Limb (tissue), 2 donors: ENCODE measurements around the gene CMTR1.

Source experiments
- DNase-seq, 2 donors: peaks; one replicate each; pipeline ENCODE4 v3.0.0-alpha.2; 2016; ENCODE audit errors: extremely low spot score in 2 of 2

The CMTR1 gene

GRCh38 chr6:37511910-37512399, 78.9 kb downstream of the CMTR1 start:
- peak in 1 of 2 donors; percentile 27 for DNase-seq

- DNase-seq = no peak
These were observed 79.5 kb downstream of the CMTR1 start for GRCh38 chr6:37512400-37513011.

- no peak for DNase-seq
These were observed 80.1 kb downstream of the CMTR1 start for GRCh38 chr6:37513155-37513554.

GRCh38 chr6:37513576-37513975, 80.6 kb downstream of the CMTR1 start:
- DNase-seq = no peak

GRCh38 chr6:37514321-37514771, 81.3 kb downstream of the CMTR1 start:
- no peak for DNase-seq

- DNase-seq = no peak
These were observed 81.8 kb downstream of the CMTR1 start for GRCh38 chr6:37514837-37515236.

GRCh38 chr6:37515712-37516075, 82.7 kb downstream of the CMTR1 start:
- no peak for DNase-seq

DNA sequence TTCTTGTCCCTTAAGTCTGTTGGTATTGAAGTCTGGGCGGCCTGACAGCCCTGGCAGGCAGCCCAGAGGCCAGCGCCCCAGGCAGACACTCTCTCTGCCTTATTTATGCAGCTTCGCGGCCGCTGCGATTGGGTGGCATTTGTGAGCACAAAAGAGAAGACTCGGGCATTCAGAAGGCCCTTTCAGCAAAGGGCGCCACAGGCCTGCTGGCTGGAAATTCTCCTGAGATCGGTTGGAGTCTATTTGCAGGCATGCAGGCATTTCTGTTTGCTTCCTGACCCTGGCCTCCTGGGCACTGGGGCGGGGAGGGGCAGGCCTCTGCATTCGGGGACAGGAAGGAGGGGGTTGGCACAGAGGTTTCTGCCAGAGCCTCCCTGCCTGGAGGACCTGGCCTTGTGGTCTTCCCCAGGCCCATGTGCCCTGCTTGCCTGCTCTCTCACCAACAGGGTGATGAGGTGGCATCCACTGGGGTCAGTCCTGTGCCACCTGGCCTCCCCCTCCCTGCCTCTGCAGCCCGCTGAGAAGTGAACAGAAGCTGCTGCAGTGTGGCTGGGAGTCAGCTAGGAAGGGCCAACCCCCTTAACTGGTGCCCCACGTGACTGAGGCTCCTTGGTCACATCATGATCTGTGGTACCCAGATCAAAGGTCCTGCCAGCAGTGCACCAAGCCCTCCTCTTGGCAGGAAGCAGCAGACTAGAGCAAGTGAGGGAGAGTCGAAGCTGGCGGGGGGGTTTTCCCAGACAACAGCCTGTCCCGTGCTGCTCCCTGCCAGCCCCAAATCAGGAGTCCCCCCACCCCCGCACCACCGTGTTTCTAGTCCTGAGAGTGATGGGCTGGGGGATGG, 83.3 kb downstream of the CMTR1 start:
- peak in 1 of 2 donors; percentile 68 for DNase-seq

- DNase-seq = no peak
These were observed 83.9 kb downstream of the CMTR1 start for GRCh38 chr6:37516920-37517405.

DNA sequence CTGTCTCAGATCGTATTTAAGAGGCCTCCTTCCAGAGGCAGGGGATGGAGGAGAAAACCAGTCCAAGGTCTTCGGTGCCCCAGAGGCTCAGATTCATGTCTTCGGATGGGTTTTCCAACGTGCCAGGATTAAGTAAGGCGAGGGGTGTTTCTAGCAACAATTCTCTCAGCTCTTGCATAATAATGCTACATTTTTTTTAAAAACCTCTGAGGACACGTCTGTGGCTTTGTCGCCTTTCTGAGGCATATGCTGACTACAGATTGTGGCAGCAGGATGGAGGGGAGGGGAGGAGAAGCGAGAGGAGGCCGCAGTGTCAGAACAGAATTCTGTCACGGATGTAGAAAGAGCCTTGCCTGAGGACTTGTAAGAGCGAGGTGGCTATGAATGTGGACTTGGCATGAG, 84.4 kb downstream of the CMTR1 start:
- DNase-seq = no peak

DNA sequence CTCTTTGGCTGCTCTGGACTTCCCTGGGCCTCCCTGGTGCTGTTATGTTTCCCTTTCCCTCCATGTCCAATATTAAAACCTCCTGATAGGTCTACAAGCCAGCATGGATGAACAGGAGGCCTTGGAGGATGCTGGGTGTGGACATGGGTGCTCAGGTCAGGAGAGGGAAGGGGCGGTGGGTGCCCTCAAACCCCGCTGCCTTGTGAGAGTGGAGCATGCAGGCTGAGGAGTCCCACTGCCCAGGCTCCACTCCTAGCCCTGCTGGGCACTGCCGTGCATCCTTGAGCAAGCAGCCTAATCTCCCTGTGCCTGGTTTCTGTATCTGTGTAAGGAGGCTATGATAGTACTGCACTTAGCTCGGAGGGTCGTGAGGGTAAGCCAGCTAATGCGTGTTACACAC, 85.1 kb downstream of the CMTR1 start:
- no peak for DNase-seq

DNA sequence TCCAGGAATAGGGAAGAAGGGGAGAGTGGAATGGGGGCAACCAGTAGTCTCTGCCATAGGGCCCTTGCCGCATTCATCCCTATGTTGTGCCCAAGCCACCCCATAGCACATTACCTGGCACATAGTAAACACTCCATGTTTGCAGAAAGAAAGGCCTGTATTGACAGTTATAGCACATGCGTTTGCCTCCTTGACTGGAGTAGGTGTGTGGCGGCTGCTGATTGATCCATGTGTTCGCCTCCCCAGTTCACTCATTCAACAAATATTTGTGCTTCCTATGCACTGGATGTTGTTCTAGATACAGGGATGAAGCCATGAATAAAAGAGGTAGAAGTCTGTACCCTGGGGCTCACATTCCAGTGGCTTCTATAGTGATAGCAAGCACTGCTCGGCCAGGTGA, 86.4 kb downstream of the CMTR1 start:
- DNase-seq = no peak

- no peak for DNase-seq
These were observed 87.9 kb downstream of the CMTR1 start for GRCh38 chr6:37520926-37521325.

- no peak for DNase-seq
These were observed 88.7 kb downstream of the CMTR1 start for GRCh38 chr6:37521674-37522073.

- no peak for DNase-seq
These were observed 89.8 kb downstream of the CMTR1 start for GRCh38 chr6:37522836-37523235.

DNA sequence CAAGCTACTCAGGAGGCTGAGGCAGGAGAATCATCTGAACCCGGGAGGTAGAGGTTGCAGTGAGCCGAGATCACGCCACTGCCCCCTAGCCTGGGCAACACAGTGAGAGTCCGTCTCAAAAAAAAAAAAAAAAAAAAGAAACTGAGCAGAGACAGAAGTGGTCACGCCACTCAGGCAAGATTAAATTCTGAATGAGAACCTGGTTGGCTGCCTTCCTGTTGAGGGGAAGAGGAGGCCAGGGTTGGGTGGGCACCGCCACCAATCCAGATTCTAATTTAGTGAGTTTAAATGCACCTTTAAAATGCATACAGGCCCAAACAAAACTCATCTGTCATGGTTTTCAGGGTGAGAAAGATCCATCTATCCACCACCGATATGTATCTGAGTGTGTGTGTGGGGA, 90.4 kb downstream of the CMTR1 start:
- DNase-seq = no peak

- no peak for DNase-seq
These were observed 91.3 kb downstream of the CMTR1 start for GRCh38 chr6:37524025-37524969.

DNA sequence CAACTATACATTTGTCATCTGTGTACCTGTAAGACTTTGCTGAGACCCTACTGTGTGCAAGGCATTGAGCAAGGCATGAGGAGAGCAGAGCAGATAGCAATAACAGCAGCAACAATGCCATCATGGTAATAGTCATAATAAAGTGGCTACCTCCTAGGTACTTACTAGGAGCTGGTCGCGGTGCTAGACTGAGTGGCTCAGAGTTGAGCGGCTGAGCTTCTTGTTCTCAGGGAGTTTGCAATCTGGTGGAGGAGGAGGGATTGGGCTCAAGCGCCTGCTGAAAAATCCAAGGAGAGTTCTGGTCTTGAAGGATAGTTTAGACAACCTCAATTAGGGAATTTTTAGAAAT, 91.9 kb downstream of the CMTR1 start:
- DNase-seq = no peak

GRCh38 chr6:37525460-37526357, 92.7 kb downstream of the CMTR1 start:
- peak in 1 of 2 donors; percentile 65 for DNase-seq

DNA sequence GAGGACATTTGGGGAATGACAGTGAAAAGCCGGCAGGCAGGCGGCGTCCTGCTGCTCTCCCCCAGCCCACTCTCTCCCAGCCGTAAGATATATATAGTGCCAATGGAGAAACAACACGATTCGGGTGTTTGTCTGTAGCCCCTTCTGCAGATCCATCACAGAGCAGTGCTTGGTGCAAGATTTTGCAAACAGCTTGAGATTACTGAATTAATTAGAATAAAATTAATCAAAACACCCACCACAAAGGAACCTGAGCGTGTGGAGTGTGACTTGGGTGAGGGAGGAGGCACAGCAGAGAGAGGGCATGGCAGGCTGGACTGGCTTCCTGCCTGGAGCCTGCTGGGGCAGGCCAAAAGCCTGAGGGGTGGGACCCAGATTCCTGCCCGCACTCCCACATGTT, 95.5 kb downstream of the CMTR1 start:
- DNase-seq = no peak

GRCh38 chr6:37530297-37530696, 97.3 kb downstream of the CMTR1 start:
- DNase-seq = no peak
